ENCODE measurements around the gene HMOX1. TPM values are rescaled to one million over a fixed set of nuclear protein-coding genes. Genes with fewer than 3 reads are reported as not detected.

HMOX1 gene
- polyA plus RNA-seq, 1 donor (not counting 4 experiments of a cell fraction or from before 2014, with no cell fraction given): 1.5 TPM

GRCh38 chr22:35441489-35442100, 60.7 kb downstream of the HMOX1 start:
- Histone ChIP-seq H3K9me3 (ENCODE audit: control insufficient read depth, low read depth, low read length) (no peaks in the 10 kb centered on the region), H4K20me1 (ENCODE audit: control insufficient read depth, extremely low read depth, insufficient read depth, low read length) (peaks cover 6% of the 10 kb centered on the region), H3K36me3 (ENCODE audit: control insufficient read depth in 2 of 2, extremely low read depth in 1 of 2, insufficient read depth in 2 of 2, low read length in 2 of 2) (no peaks in the 10 kb centered on the region), H3K9ac (ENCODE audit: control insufficient read depth, extremely low read depth, insufficient read depth, low read length) (no peak overlapping the region), H3K27me3 (ENCODE audit: control insufficient read depth, extremely low read depth, insufficient read depth, low read length) (no peaks in the 10 kb centered on the region), H3K4me1 (ENCODE audit: control insufficient read depth, extremely low read depth, insufficient read depth, low read length) (peaks cover 20% of the 10 kb centered on the region), H2AFZ (ENCODE audit: control insufficient read depth, low read length) (no peak overlapping the region), H3K79me2 (ENCODE audit: control insufficient read depth, insufficient read depth, low read length) (no peaks in the 10 kb centered on the region), H3K4me2 (ENCODE audit: control insufficient read depth, extremely low read depth, insufficient read depth, low read depth, low read length) (no peak overlapping the region), H3K27ac (ENCODE audit: control insufficient read depth, insufficient read depth, low read length) (no peak overlapping the region), H3K9me1 (ENCODE audit: control insufficient read depth, extremely low read depth, insufficient read depth, low read length) (no peaks in the 10 kb centered on the region), H3K4me3 (ENCODE audit: control insufficient read depth in 2 of 3, extremely low read depth in 1 of 3, insufficient read depth in 2 of 3, low read depth in 1 of 3, low read length in 3 of 3) (no peak overlapping the region)
- TF ChIP-seq CTCF (optimal IDR thresholded peaks at IDR 0.05 in 1 of 3, IDR thresholded peaks at IDR 0.05 in 1 of 3, conservative IDR thresholded peaks at IDR 0.05 in 1 of 3; ENCODE audit: extremely low read depth in 1 of 3, insufficient read depth in 2 of 3, low read length in 3 of 3) (no peak), EZH2 (IDR thresholded peaks at IDR 0.05; ENCODE audit: low read length) (no peak)
- DNase-seq (ENCODE audit: low read depth, low spot score) (no peak), FAIRE-seq (no peak)
- dilution Hi-C loops (cut with MboI; ENCODE audit: extremely low pct_ligation_motif_present, low sequenced_read_pairs): no loop called here

GRCh38 chr22:35442471-35442870, 61.6 kb downstream of the HMOX1 start:
- no peak for TF ChIP-seq CTCF (optimal IDR thresholded peaks at IDR 0.05 in 1 of 3, IDR thresholded peaks at IDR 0.05 in 1 of 3, conservative IDR thresholded peaks at IDR 0.05 in 1 of 3; ENCODE audit: extremely low read depth in 1 of 3, insufficient read depth in 2 of 3, low read length in 3 of 3)
- TF ChIP-seq EZH2 (IDR thresholded peaks at IDR 0.05; ENCODE audit: low read length): no peak
- no peak for FAIRE-seq

More at GRCh38 chr22:35442471-35442870, 61.6 kb downstream of the HMOX1 start:
- H3K79me2 ChIP-seq (ENCODE audit: control insufficient read depth, insufficient read depth, low read length): no peaks in the 10 kb centered on the region
- H3K9me3 ChIP-seq (ENCODE audit: control insufficient read depth, low read depth, low read length): no peaks in the 10 kb centered on the region
- no peak overlapping the region for H3K4me3 ChIP-seq (ENCODE audit: control insufficient read depth in 2 of 3, extremely low read depth in 1 of 3, insufficient read depth in 2 of 3, low read depth in 1 of 3, low read length in 3 of 3)
- H2AFZ ChIP-seq (ENCODE audit: control insufficient read depth, low read length): no peak overlapping the region
- no peaks in the 10 kb centered on the region for H3K27me3 ChIP-seq (ENCODE audit: control insufficient read depth, extremely low read depth, insufficient read depth, low read length)
- no peak overlapping the region for H3K4me2 ChIP-seq (ENCODE audit: control insufficient read depth, extremely low read depth, insufficient read depth, low read depth, low read length)
- peaks cover 25% of the 10 kb centered on the region for H3K4me1 ChIP-seq (ENCODE audit: control insufficient read depth, extremely low read depth, insufficient read depth, low read length)
- no peaks in the 10 kb centered on the region for H3K36me3 ChIP-seq (ENCODE audit: control insufficient read depth in 2 of 2, extremely low read depth in 1 of 2, insufficient read depth in 2 of 2, low read length in 2 of 2)
- H3K9me1 ChIP-seq (ENCODE audit: control insufficient read depth, extremely low read depth, insufficient read depth, low read length): no peaks in the 10 kb centered on the region
- dilution Hi-C loops (cut with MboI; ENCODE audit: extremely low pct_ligation_motif_present, low sequenced_read_pairs): no loop called here
- no peak for DNase-seq (ENCODE audit: low read depth, low spot score)
- peaks cover 6% of the 10 kb centered on the region for H4K20me1 ChIP-seq (ENCODE audit: control insufficient read depth, extremely low read depth, insufficient read depth, low read length)
- H3K27ac ChIP-seq (ENCODE audit: control insufficient read depth, insufficient read depth, low read length): no peak overlapping the region
- no peak overlapping the region for H3K9ac ChIP-seq (ENCODE audit: control insufficient read depth, extremely low read depth, insufficient read depth, low read length)
